ENCODE results near the gene AMPH. TPM values are rescaled to one million over a fixed set of nuclear protein-coding genes. Genes with fewer than 3 reads are reported as not detected.

The AMPH gene
- total RNA-seq, 1 experiment from 2014 or later = not detected

DNA sequence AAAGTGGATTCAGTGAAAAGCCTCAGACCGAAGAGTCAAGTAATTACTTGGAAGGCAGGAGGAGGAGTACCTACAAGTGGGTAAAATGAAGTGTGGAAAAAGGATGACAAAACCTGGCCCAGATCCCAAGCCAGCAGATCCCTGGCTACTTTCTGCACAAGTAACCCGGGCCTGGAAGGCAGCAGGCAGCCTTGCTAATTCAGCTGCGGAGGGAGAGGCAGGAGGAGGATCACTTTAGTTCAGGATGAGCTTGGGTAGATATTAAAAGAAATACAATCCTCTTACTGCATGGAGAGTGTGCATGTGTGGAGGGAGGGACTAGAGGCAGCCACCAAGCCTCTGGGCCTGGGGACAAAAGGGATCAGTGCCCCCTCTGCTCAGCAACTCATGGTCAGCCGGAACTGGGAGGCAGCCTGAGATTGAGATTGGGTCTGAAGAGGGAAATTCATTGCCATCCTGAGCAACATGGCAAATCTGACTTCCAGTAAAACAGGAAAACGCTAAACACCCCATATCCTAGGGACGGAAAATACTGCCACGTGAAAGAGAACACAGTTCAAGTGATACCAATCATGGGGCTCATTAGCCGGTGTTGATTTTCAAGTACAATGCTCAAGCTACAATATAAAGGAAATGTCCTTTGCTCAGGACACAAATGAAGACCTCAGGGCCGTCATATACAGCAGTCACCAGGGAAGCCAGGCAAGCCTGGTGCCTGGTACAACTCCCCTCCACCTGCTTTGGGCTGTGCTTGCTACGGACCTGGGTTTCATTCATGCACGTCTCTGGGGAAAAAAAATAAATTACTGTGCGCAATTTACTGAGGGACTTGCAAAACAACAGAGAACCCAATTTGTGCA is 1.3 kb downstream of the AMPH start:
- Histone ChIP-seq H3K4me2 (ENCODE audit: low read length) (no peak overlapping the region), H3K9me3 (ENCODE audit: control insufficient read depth in 1 of 2, insufficient read depth in 1 of 2, low read depth in 1 of 2, low read length in 2 of 2) (no peaks in the 10 kb centered on the region), H3K4me1 (ENCODE audit: control insufficient read depth in 1 of 2, insufficient read depth in 2 of 2, low read length in 2 of 2) (no peaks in the 10 kb centered on the region), H3K27ac (ENCODE audit: low read depth, low read length) (no peak overlapping the region), H3K4me3 (replicated peaks in 1 of 2; ENCODE audit: low read depth in 1 of 2, low read length in 2 of 2) (no peak overlapping the region), H3K9me2 (ENCODE audit: insufficient read depth) (no peaks in the 10 kb centered on the region), H3K27me3 (ENCODE audit: insufficient read depth, low read length) (0 out of 2 replicates have a peak, but pooled peaks cover 4% of the 10 kb centered on the region), H2AFZ (ENCODE audit: low read depth, low read length, poor library complexity, severe bottlenecking) (no peak overlapping the region), H3K36me3 (ENCODE audit: control insufficient read depth in 1 of 2, insufficient read depth in 2 of 2, low read length in 2 of 2) (no peaks in the 10 kb centered on the region), H3K9ac (ENCODE audit: low read length) (no peak overlapping the region), H4K20me1 (ENCODE audit: insufficient read depth) (no peaks in the 10 kb centered on the region), H3K79me2 (ENCODE audit: insufficient read depth, low read length) (no peaks in the 10 kb centered on the region)
- DNase-seq (ENCODE audit: low read depth, low spot score) (no peak), ATAC-seq (no peak)
- no peak for TF ChIP-seq POLR2AphosphoS5 (IDR thresholded peaks at IDR 0.05; ENCODE audit: low read depth, low read length)
- TF ChIP-seq, protein P1, sequence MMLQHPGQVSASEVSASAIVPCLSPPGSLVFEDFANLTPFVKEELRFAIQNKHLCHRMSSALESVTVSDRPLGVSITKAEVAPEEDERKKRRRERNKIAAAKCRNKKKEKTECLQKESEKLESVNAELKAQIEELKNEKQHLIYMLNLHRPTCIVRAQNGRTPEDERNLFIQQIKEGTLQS (IDR thresholded peaks at IDR 0.05) = no peak
- CTCF ChIA-PET = no interaction called here
- BruUV-seq (replicated peaks) = no TSS peak
- RAD21 ChIA-PET (ENCODE audit: low non-redundant PET in 1 of 2, low total read pairs in 2 of 2, uncharacterized antibody in 2 of 2, unreplicated experiment in 2 of 2) = no interaction called here
- POLR2A ChIA-PET = no interaction called here
- intact Hi-C loops (cut with micrococcal nuclease) = no loop called here

GRCh38 chr7:38628630-38629385 is 2.4 kb downstream of the AMPH start:
- POLR2A ChIA-PET = interaction anchor here (1.0 kb wide), 1 partner anchor 13 kb away, joined by 3 read pairs; no protein-coding TSS in a partner anchor
- H3K27ac ChIP-seq (ENCODE audit: low read depth, low read length) = no peak overlapping the region
- no peaks in the 10 kb centered on the region for H3K4me1 ChIP-seq (ENCODE audit: control insufficient read depth in 1 of 2, insufficient read depth in 2 of 2, low read length in 2 of 2)
- no peaks in the 10 kb centered on the region for H3K9me2 ChIP-seq (ENCODE audit: insufficient read depth)
- no peak overlapping the region for H3K9ac ChIP-seq (ENCODE audit: low read length)
- no peak for ATAC-seq
- RAD21 ChIA-PET (ENCODE audit: low non-redundant PET in 1 of 2, low total read pairs in 2 of 2, uncharacterized antibody in 2 of 2, unreplicated experiment in 2 of 2) = no interaction called here
- BruUV-seq (replicated peaks) = no TSS peak
- H3K27me3 ChIP-seq (ENCODE audit: insufficient read depth, low read length) = 0 out of 2 replicates have a peak, but pooled peaks cover 4% of the 10 kb centered on the region
- no peaks in the 10 kb centered on the region for H4K20me1 ChIP-seq (ENCODE audit: insufficient read depth)
- H3K36me3 ChIP-seq (ENCODE audit: control insufficient read depth in 1 of 2, insufficient read depth in 2 of 2, low read length in 2 of 2) = no peaks in the 10 kb centered on the region
- no peak overlapping the region for H3K4me2 ChIP-seq (ENCODE audit: low read length)
- no peak for DNase-seq (ENCODE audit: low read depth, low spot score)
- TF ChIP-seq ZBTB33 (IDR thresholded peaks at IDR 0.05; ENCODE audit: extremely low read depth, insufficient replicate concordance, low read length) (no peak), RAD21 (IDR thresholded peaks at IDR 0.05; ENCODE audit: low read depth) (no peak), CEBPB (IDR thresholded peaks at IDR 0.05; ENCODE audit: low read depth) (no peak), FOSL1 (IDR thresholded peaks at IDR 0.05; ENCODE audit: low read depth) (no peak), ZNF274 (IDR thresholded peaks at IDR 0.05; ENCODE audit: low read depth, low read length) (no peak)
- TF ChIP-seq, protein P2, sequence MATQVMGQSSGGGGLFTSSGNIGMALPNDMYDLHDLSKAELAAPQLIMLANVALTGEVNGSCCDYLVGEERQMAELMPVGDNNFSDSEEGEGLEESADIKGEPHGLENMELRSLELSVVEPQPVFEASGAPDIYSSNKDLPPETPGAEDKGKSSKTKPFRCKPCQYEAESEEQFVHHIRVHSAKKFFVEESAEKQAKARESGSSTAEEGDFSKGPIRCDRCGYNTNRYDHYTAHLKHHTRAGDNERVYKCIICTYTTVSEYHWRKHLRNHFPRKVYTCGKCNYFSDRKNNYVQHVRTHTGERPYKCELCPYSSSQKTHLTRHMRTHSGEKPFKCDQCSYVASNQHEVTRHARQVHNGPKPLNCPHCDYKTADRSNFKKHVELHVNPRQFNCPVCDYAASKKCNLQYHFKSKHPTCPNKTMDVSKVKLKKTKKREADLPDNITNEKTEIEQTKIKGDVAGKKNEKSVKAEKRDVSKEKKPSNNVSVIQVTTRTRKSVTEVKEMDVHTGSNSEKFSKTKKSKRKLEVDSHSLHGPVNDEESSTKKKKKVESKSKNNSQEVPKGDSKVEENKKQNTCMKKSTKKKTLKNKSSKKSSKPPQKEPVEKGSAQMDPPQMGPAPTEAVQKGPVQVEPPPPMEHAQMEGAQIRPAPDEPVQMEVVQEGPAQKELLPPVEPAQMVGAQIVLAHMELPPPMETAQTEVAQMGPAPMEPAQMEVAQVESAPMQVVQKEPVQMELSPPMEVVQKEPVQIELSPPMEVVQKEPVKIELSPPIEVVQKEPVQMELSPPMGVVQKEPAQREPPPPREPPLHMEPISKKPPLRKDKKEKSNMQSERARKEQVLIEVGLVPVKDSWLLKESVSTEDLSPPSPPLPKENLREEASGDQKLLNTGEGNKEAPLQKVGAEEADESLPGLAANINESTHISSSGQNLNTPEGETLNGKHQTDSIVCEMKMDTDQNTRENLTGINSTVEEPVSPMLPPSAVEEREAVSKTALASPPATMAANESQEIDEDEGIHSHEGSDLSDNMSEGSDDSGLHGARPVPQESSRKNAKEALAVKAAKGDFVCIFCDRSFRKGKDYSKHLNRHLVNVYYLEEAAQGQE (IDR thresholded peaks at IDR 0.05; ENCODE audit: low read depth) = no peak
- H3K4me3 ChIP-seq (replicated peaks in 1 of 2; ENCODE audit: low read depth in 1 of 2, low read length in 2 of 2) = no peak overlapping the region
- H3K79me2 ChIP-seq (ENCODE audit: insufficient read depth, low read length) = no peaks in the 10 kb centered on the region
- intact Hi-C loops (cut with micrococcal nuclease) = no loop called here
- H3K9me3 ChIP-seq (ENCODE audit: control insufficient read depth in 1 of 2, insufficient read depth in 1 of 2, low read depth in 1 of 2, low read length in 2 of 2) = no peaks in the 10 kb centered on the region
- CTCF ChIA-PET = no interaction called here
- H2AFZ ChIP-seq (ENCODE audit: low read depth, low read length, poor library complexity, severe bottlenecking) = no peak overlapping the region

All from HCT116 (cell line).